OCI-LY3 (cell line): Measurements from ENCODE around the gene CMTM4.
"Not testable (repeated sequence)": the region's sequence is repeated elsewhere in the genome, so short reads cannot be mapped to it uniquely, and the experiment has no call there.

ENCODE experiments used
- H2AFZ ChIP-seq: fragments of 200-600, 300-600 bp; shearing (Covaris generic); 2 replicates; pipeline ENCODE4 v1.6.0; 2014; ENCODE audit warnings: antibody characterized with exemption, low read depth, low read length
- H3K27ac ChIP-seq: fragments of 200-600, 300-600 bp; sonication (generic); 2 replicates; pipeline ENCODE4 v1.5.1; 2014; ENCODE audit warnings: mild to moderate bottlenecking, low read length, moderate library complexity, mixed read lengths
- H3K27me3 ChIP-seq: fragments of 200-600, 300-600 bp; sonication (generic); 2 replicates; pipeline ENCODE4 v1.6.1; 2014; ENCODE audit warnings: low read depth, low read length, mixed read lengths
- H3K36me3 ChIP-seq: fragments of 200-600, 300-600 bp; sonication (generic); replicated peaks from 2 replicates; pipeline ENCODE3; 2014; ENCODE audit warnings: low read depth, low read length, mixed read lengths
- H3K4me1 ChIP-seq: fragments of 300-600, 200-600 bp; sonication (generic); 2 replicates; pipeline ENCODE4 v1.6.1; 2014; ENCODE audit warnings: low read length, mixed read lengths
- H3K4me2 ChIP-seq: fragments of 200-600, 300-600 bp; sonication (generic); 2 replicates; pipeline ENCODE4 v1.6.1; 2014; ENCODE audit warnings: low read length, mixed read lengths
- H3K4me3 ChIP-seq: fragments of 300-600, 200-600 bp; sonication (generic); 2 replicates; pipeline ENCODE4 v1.5.1; 2014; ENCODE audit warnings: antibody characterized with exemption, mild to moderate bottlenecking, low read length, moderate library complexity
- H3K79me2 ChIP-seq: fragments of 300-600, 200-600 bp; shearing (Covaris generic); 2 replicates; pipeline ENCODE4 v1.6.1; 2014; ENCODE audit warnings: mild to moderate bottlenecking, low read length, mixed read lengths
- H3K9ac ChIP-seq: fragments of 300-600, 200-600 bp; shearing (Covaris generic); 2 replicates; pipeline ENCODE4 v1.6.0; 2014; ENCODE audit warnings: mild to moderate bottlenecking, low read length, moderate library complexity
- H3K9me3 ChIP-seq: fragments of 200-600, 300-600 bp; shearing (Covaris generic); 2 replicates; pipeline ENCODE4 v1.6.1; 2014; ENCODE audit warnings: low read length, mixed read lengths; ENCODE audit not compliant: insufficient read depth
- H4K20me1 ChIP-seq: fragments of 200-600, 300-600 bp; sonication (generic); 2 replicates; pipeline ENCODE4 v1.6.1; 2016; ENCODE audit warnings: low read length, mixed read lengths; ENCODE audit not compliant: insufficient read depth
- CTCF ChIP-seq: fragments of 200-600, 300-600 bp; sonication (generic); IDR thresholded peaks from 2 replicates; pipeline ENCODE4 v1.5.1; 2014; ENCODE audit warnings: antibody characterized with exemption, low read length, low read depth
- EZH2phosphoT487 ChIP-seq: fragments of 200-600 bp; shearing (Covaris generic); IDR thresholded peaks from 2 replicates; pipeline ENCODE4 v1.6.1; 2018; ENCODE audit warnings: antibody characterized with exemption, mixed run types, low read depth

Gene CMTM4

GRCh38 chr16:66629856-66630255 lies 66.7 kb downstream of the CMTM4 start:
- Histone ChIP-seq H3K4me3 (no peak overlapping the region), H2AFZ (no peak overlapping the region), H3K36me3 (no peaks in the 10 kb centered on the region), H3K9ac (no peak overlapping the region), H3K4me1 (no peaks in the 10 kb centered on the region), H3K4me2 (no peak overlapping the region), H4K20me1 (no peaks in the 10 kb centered on the region), H3K27me3 (no peaks in the 10 kb centered on the region), H3K9me3 (no peaks in the 10 kb centered on the region), H3K79me2 (no peaks in the 10 kb centered on the region), H3K27ac (no peak overlapping the region)
- TF ChIP-seq CTCF (no peak), EZH2phosphoT487 (no peak)

GRCh38 chr16:66627611-66628378 lies 68.7 kb downstream of the CMTM4 start:
- not testable (repeated sequence) for H2AFZ ChIP-seq, H3K27me3 ChIP-seq, H4K20me1 ChIP-seq

GRCh38 chr16:66623755-66624154 lies 72.8 kb downstream of the CMTM4 start:
- no peaks in the 10 kb centered on the region for H3K79me2 ChIP-seq

More at GRCh38 chr16:66627611-66628378, 68.7 kb downstream of the CMTM4 start:
- not testable (repeated sequence) for H3K4me3 ChIP-seq, H3K4me2 ChIP-seq, H3K79me2 ChIP-seq, H3K9ac ChIP-seq, H3K36me3 ChIP-seq, H3K9me3 ChIP-seq, H3K4me1 ChIP-seq, H3K27ac ChIP-seq

GRCh38 chr16:66622863-66623262 lies 73.7 kb downstream of the CMTM4 start:
- no peak for TF ChIP-seq CTCF
- TF ChIP-seq EZH2phosphoT487 = no peak
- H3K36me3 ChIP-seq = no peaks in the 10 kb centered on the region

More at GRCh38 chr16:66623755-66624154, 72.8 kb downstream of the CMTM4 start:
- Histone ChIP-seq H3K4me2 (no peak overlapping the region), H4K20me1 (no peaks in the 10 kb centered on the region), H3K4me1 (peaks cover 11% of the 10 kb centered on the region), H2AFZ (no peak overlapping the region), H3K4me3 (no peak overlapping the region), H3K27me3 (no peaks in the 10 kb centered on the region), H3K9ac (no peak overlapping the region), H3K27ac (no peak overlapping the region), H3K9me3 (no peaks in the 10 kb centered on the region), H3K36me3 (no peaks in the 10 kb centered on the region)
- TF ChIP-seq CTCF = no peak
- no peak for TF ChIP-seq EZH2phosphoT487

More at GRCh38 chr16:66622863-66623262, 73.7 kb downstream of the CMTM4 start:
- no peak overlapping the region for H3K27ac ChIP-seq
- no peaks in the 10 kb centered on the region for H3K9me3 ChIP-seq
- no peaks in the 10 kb centered on the region for H4K20me1 ChIP-seq
- no peaks in the 10 kb centered on the region for H3K27me3 ChIP-seq
- H3K9ac ChIP-seq = no peak overlapping the region
- H3K4me2 ChIP-seq = no peak overlapping the region
- H2AFZ ChIP-seq = no peak overlapping the region
- no peaks in the 10 kb centered on the region for H3K79me2 ChIP-seq
- peaks cover 11% of the 10 kb centered on the region for H3K4me1 ChIP-seq
- no peak overlapping the region for H3K4me3 ChIP-seq
